HepG2 (cell line): ENCODE data around the gene MAP2K7. TPM values are rescaled to one million over a fixed set of nuclear protein-coding genes. Genes with fewer than 3 reads are reported as not detected.

Experiments used
- CC2D1A ChIP-seq: sonication (generic); formaldehyde crosslinking; IDR thresholded peaks from 2 replicates; pipeline ENCODE4 v1.8.1; 2023; ENCODE audit warnings: mild to moderate bottlenecking, missing genetic modification reagents
- EP300 ChIP-seq, 3 experiments: sonication (generic) in 1 of 3; formaldehyde crosslinking in 1 of 3; IDR thresholded peaks; 2 replicates each; pipeline versions ENCODE4 v1.5.1 to v1.6.1; 2011 to 2020; ENCODE audit warnings: low read depth in 2 of 3, low read length in 2 of 3, borderline replicate concordance in 1 of 3, improper control_type of control experiment in 1 of 3, mild to moderate bottlenecking in 1 of 3, missing genetic modification reagents in 1 of 3, moderate library complexity in 1 of 3
- FIP1L1 ChIP-seq: fragments of 200-400 bp; formaldehyde crosslinking; IDR thresholded peaks from 2 replicates; pipeline ENCODE4 v1.6.1; 2018; ENCODE audit warnings: low read depth, mild to moderate bottlenecking, low read length, moderate library complexity, borderline replicate concordance; ENCODE audit not compliant: insufficient read depth
- FOXP1 ChIP-seq, 2 experiments: fragments of 450-650 bp in 1 of 2; IDR thresholded peaks; 2 replicates each; pipeline ENCODE4 v1.6.1; 2017 to 2018; ENCODE audit warnings: antibody characterized with exemption in 1 of 2
- IKZF5 ChIP-seq: IDR thresholded peaks from 2 replicates; pipeline ENCODE4 v1.6.1; 2018; ENCODE audit warnings: missing genetic modification reagents, mild to moderate bottlenecking, missing compliant biosample characterization
- PAX8 ChIP-seq: sonication (generic); formaldehyde crosslinking; IDR thresholded peaks from 2 replicates; pipeline ENCODE4 v1.8.0; 2022; ENCODE audit warnings: mild to moderate bottlenecking, missing genetic modification reagents, borderline replicate concordance
- PAXIP1 ChIP-seq: sonication (generic); formaldehyde crosslinking; conservative IDR thresholded peaks from 2 replicates; pipeline ENCODE4 v1.4.0; 2020; ENCODE audit warnings: mild to moderate bottlenecking, missing genetic modification reagents, moderate library complexity
- PHF8 ChIP-seq: sonication (generic); formaldehyde crosslinking; IDR thresholded peaks from 2 replicates; pipeline ENCODE4 v1.5.0; 2020; ENCODE audit warnings: missing genetic modification reagents
- RAD51 ChIP-seq: fragments of 450-650 bp; IDR thresholded peaks from 2 replicates; pipeline ENCODE4 v1.6.1; 2016; ENCODE audit warnings: borderline replicate concordance
- RARA ChIP-seq: IDR thresholded peaks from 2 replicates; pipeline ENCODE4 v1.6.1; 2016; ENCODE audit warnings: missing genetic modification reagents, missing compliant biosample characterization
- YEATS2 ChIP-seq: sonication (generic); formaldehyde crosslinking; IDR thresholded peaks from 2 replicates; pipeline ENCODE4 v1.4.0; 2020; ENCODE audit warnings: missing genetic modification reagents, borderline replicate concordance
- ZBTB33 ChIP-seq: sonication (generic); formaldehyde crosslinking; IDR thresholded peaks from 2 replicates; pipeline ENCODE4 v1.4.0; 2020; ENCODE audit warnings: missing genetic modification reagents
- ZBTB38 ChIP-seq: sonication (generic); formaldehyde crosslinking; IDR thresholded peaks from 2 replicates; pipeline ENCODE4 v1.5.1; 2020; ENCODE audit warnings: mild to moderate bottlenecking, missing genetic modification reagents
- ZBTB39 ChIP-seq: sonication (generic); formaldehyde crosslinking; IDR thresholded peaks from 2 replicates; pipeline ENCODE4 v1.5.0; 2020; ENCODE audit warnings: missing genetic modification reagents
- ZC3H4 ChIP-seq: sonication (generic); formaldehyde crosslinking; IDR thresholded peaks from 2 replicates; pipeline ENCODE4 v1.4.0; 2020; ENCODE audit warnings: missing genetic modification reagents, borderline replicate concordance
- ZFP41 ChIP-seq: sonication (generic); formaldehyde crosslinking; IDR thresholded peaks from 2 replicates; pipeline ENCODE4 v1.4.0; 2020; ENCODE audit warnings: mild to moderate bottlenecking, missing genetic modification reagents, borderline replicate concordance
- ZNF124 ChIP-seq: sonication (generic); formaldehyde crosslinking; IDR thresholded peaks from 2 replicates; pipeline ENCODE4 v1.4.0; 2020; ENCODE audit warnings: missing genetic modification reagents
- ZNF546 ChIP-seq: sonication (generic); formaldehyde crosslinking; conservative IDR thresholded peaks from 2 replicates; pipeline ENCODE4 v1.8.1; 2023; ENCODE audit warnings: mild to moderate bottlenecking, missing genetic modification reagents
- ZSCAN12 ChIP-seq: sonication (generic); formaldehyde crosslinking; IDR thresholded peaks from 2 replicates; pipeline ENCODE4 v1.9.0; 2021; ENCODE audit warnings: mild to moderate bottlenecking, missing genetic modification reagents
- polyA plus RNA-seq, 8 experiments: library from polyadenylated mRNA; depleted of rRNA in 3 of 8; stranded (reverse) in 7 of 8; unstranded in 1 of 8; fragments of >200 nt; fragmentation: Illumina TruSeq in 4 of 8; extraction: Trizol in 4 of 8; gene quantifications; 2 replicates each; pipeline versions ENCODE4 v1.2.1 to v1.2.3, GENCODE V29; 2011 to 2016; ENCODE audit warnings: low read depth in 4 of 8, missing spikeins in 1 of 8, mixed read lengths in 1 of 8; ENCODE audit not compliant: insufficient read depth in 1 of 8
- total RNA-seq, 5 experiments: library from RNA; depleted of rRNA; stranded (reverse); fragments of >200 nt; fragmentation: Illumina TruSeq; extraction: Trizol; gene quantifications; 2 replicates each; pipeline ENCODE4 v1.2.3, GENCODE V29; 2016; ENCODE audit warnings: low read depth in 1 of 5

Gene MAP2K7
- total and polyA plus RNA-seq, 2 of the 13 experiments (the other 11 are each of a cell fraction or from before 2014, with no cell fraction given) = 9.0 to 10.8 TPM

- TF ChIP-seq YEATS2 (CRISPR knock-in tag) = no peak
- no peak for TF ChIP-seq ZBTB33 (CRISPR knock-in tag)
- no peak for TF ChIP-seq FOXP1 (IDR thresholded peaks at IDR 0.05)
- peak; percentile 32; the same call in 1 of the 2 replicates for TF ChIP-seq FOXP1 (CRISPR knock-in tag; IDR thresholded peaks at IDR 0.05)
- no peak for TF ChIP-seq ZFP41 (CRISPR knock-in tag)
- TF ChIP-seq EP300 (IDR thresholded peaks at IDR 0.05; ENCODE audit: low read depth in 2 of 2, low read length in 2 of 2) = peak in 1 of 2 experiments; percentile 37; a peak in 1 of 4 replicates
- no peak for TF ChIP-seq EP300 (CRISPR knock-in tag; IDR thresholded peaks at IDR 0.05; ENCODE audit: borderline replicate concordance)
- TF ChIP-seq RAD51 = no peak
- TF ChIP-seq ZSCAN12 = no peak
- TF ChIP-seq CC2D1A (CRISPR knock-in tag) = no peak
- TF ChIP-seq PAXIP1 (CRISPR knock-in tag) = peak; percentile 84
- TF ChIP-seq ZBTB39 (CRISPR knock-in tag) = 0 out of 2 replicates have a peak, but pooled peaks have one; percentile 31
- TF ChIP-seq FIP1L1 = no peak
- TF ChIP-seq PHF8 = no peak
- peak; percentile 38; the same call in 1 of the 2 replicates for TF ChIP-seq IKZF5 (CRISPR knock-in tag)
- no peak for TF ChIP-seq PAX8 (CRISPR knock-in tag)
- TF ChIP-seq ZNF124 (CRISPR knock-in tag) = no peak
- peak; percentile 63 for TF ChIP-seq RARA (CRISPR knock-in tag)
- no peak for TF ChIP-seq ZBTB38 (CRISPR knock-in tag)
- no peak for TF ChIP-seq ZC3H4
- TF ChIP-seq ZNF546 (CRISPR knock-in tag) = no peak
Measured at GRCh38 chr19:7918615-7919421, 15.1 kb downstream of the MAP2K7 start (continued).
